DND-41 (cell line): ENCODE data around the gene SPARCL1.

Experiments used
- CTCF ChIP-seq: IDR thresholded peaks from 2 replicates; pipeline ENCODE4 v1.5.1; 2012; ENCODE audit warnings: borderline replicate concordance, low read length, moderate library complexity, mild to moderate bottlenecking; ENCODE audit not compliant: poor library complexity, severe bottlenecking; ENCODE audit errors: extremely low read depth
- EZH2 ChIP-seq: IDR thresholded peaks from 3 replicates; pipeline ENCODE4 v1.6.1; 2012; ENCODE audit warnings: borderline replicate concordance, low read depth, mild to moderate bottlenecking, moderate library complexity, low read length, inconsistent platforms; ENCODE audit not compliant: severe bottlenecking

GRCh38 chr4:87575408-87575807, 46.2 kb upstream of the SPARCL1 start:
- TF ChIP-seq CTCF (no peak), EZH2 (no peak)
